DOHH2 (cell line): ENCODE data around the gene FAM227B.
"Not testable (repeated sequence)": the region's sequence is repeated elsewhere in the genome, so short reads cannot be mapped to it uniquely, and the experiment has no call there.

Source experiments
- CTCF ChIP-seq: fragments of 200-600 bp; sonication (generic); IDR thresholded peaks from one replicate; pipeline ENCODE4 v1.5.1; 2014; ENCODE audit warnings: antibody characterized with exemption, mild to moderate bottlenecking, low read depth, low read length; ENCODE audit not compliant: poor library complexity, severe bottlenecking
- EZH2phosphoT487 ChIP-seq: fragments of 200-600 bp; sonication (generic); IDR thresholded peaks from 2 replicates; pipeline ENCODE4 v1.6.1; 2017; ENCODE audit warnings: borderline replicate concordance, mild to moderate bottlenecking, antibody characterized with exemption, low read length, moderate library complexity, mixed read lengths

- not testable (repeated sequence) for TF ChIP-seq CTCF, EZH2phosphoT487
These were observed 217.9 kb downstream of the FAM227B start for GRCh38 chr15:49402515-49403296.
